Activated CD8-positive, alpha-beta T cell treated with anti-CD3 and anti-CD28 coated beads, Interleukin-2, amount 10 ng/mL, durations not matched to agents 7 days and 5 days (primary cell): Measurements from ENCODE around the gene BORCS6. TPM values are rescaled to one million over a fixed set of nuclear protein-coding genes. Genes with fewer than 3 reads are reported as not detected.

Source experiments
- ATAC-seq: fragments of 150-1000 bp; cut with Tn5 transposase; one replicate; pipeline ENCODE4 v1.10.0; 2021; ENCODE audit warnings: moderate library complexity
- CTCF ChIA-PET: fragments of 350-600 bp; sonication (Branson Sonifier 250); formaldehyde crosslinking; loops from one replicate; lab custom pipeline; 2021; ENCODE audit warnings: antibody characterized with exemption; lab: Charles Lee
- POLR2A ChIA-PET: fragments of 350-600 bp; sonication (Branson Sonifier 250); formaldehyde crosslinking; loops from one replicate; lab custom pipeline; 2021; ENCODE audit warnings: antibody characterized with exemption; lab: Charles Lee
- DNase-seq: peaks from one replicate; pipeline ENCODE4 v3.0.0-alpha.2; 2020
- H3K27ac Mint-ChIP-seq: one replicate; pipeline ENCODE4 v1.8.0; 2021; ENCODE audit warnings: mild to moderate bottlenecking, mixed read lengths
- H3K27me3 Mint-ChIP-seq: one replicate; pipeline ENCODE4 v1.8.0; 2021; ENCODE audit warnings: low read depth, mixed read lengths
- H3K36me3 Mint-ChIP-seq: one replicate; pipeline ENCODE4 v1.8.0; 2021; ENCODE audit warnings: low read depth, mixed read lengths
- H3K4me1 Mint-ChIP-seq: one replicate; pipeline ENCODE4 v1.8.0; 2021; ENCODE audit warnings: low read depth, mixed read lengths
- H3K4me3 Mint-ChIP-seq: one replicate; pipeline ENCODE4 v1.8.0; 2021; ENCODE audit warnings: mild to moderate bottlenecking, mixed read lengths
- H3K9me3 Mint-ChIP-seq: one replicate; pipeline ENCODE4 v1.8.0; 2022; ENCODE audit warnings: mixed read lengths; ENCODE audit not compliant: insufficient read depth
- total RNA-seq, 2 experiments: library from RNA; stranded (reverse); gene quantifications; one replicate each; pipeline ENCODE4 v1.2.3, GENCODE V29; 2021

Gene BORCS6
- total RNA-seq, 2 experiments from 2014 or later, result 12.7 TPM

DNA sequence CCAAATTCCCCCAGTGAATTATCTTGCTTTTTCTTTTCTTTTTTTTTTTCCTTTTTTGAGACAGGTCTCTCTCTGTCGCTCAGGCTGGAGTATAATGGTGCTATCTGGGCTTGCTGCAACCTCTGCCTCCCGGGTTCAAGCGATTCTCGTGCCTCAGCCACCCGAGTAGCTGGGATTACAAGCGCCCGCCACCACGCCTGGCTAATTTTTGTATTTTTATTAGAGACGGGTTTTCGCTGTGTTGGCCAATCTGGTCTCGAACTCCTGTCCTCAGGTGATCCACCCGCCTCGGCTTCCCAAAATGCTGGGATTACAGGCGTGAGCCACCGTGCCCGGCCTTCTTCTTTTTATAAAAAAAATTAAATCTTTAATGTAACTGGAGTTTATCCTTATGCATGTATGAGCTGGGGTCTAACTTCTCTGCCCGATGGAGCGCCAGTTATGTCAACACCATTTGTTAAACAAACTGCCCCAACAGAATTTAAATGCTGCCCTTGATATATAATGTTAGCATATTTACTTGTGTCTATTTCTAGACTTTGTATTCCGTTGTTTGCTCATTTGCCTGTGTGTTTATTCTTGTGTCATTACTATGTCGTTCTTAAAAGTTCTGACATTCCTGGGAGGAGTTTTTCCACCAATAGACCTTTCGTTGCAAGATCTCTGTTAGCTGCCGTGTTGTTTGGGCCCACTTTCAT, 20.9 kb upstream of the BORCS6 start:
- peaks cover 41% of the 10 kb centered on the region for H3K4me1 Mint-ChIP-seq
- peak overlapping the region; percentile 99 for H3K4me3 Mint-ChIP-seq
- H3K9me3 Mint-ChIP-seq, result no peaks in the 10 kb centered on the region
- H3K36me3 Mint-ChIP-seq, result peaks cover 40% of the 10 kb centered on the region
- ATAC-seq (no peak), DNase-seq (no peak)
- POLR2A ChIA-PET, result interaction anchor here (0.6 to 9.4 kb wide), 13 partner anchors 11 to 279 kb away, joined by 3 to 92 read pairs (median 6); partner anchors contain the start of genes BORCS6, CNTROB, CTC1 and SLC25A35
- H3K27ac Mint-ChIP-seq, result peak overlapping the region; percentile 99
- CTCF ChIA-PET, result interaction anchor here (1.0 to 2.1 kb wide), 9 partner anchors 10 to 117 kb away, joined by 3 to 14 read pairs (median 5); no protein-coding TSS in a partner anchor
- no peaks in the 10 kb centered on the region for H3K27me3 Mint-ChIP-seq

DNA sequence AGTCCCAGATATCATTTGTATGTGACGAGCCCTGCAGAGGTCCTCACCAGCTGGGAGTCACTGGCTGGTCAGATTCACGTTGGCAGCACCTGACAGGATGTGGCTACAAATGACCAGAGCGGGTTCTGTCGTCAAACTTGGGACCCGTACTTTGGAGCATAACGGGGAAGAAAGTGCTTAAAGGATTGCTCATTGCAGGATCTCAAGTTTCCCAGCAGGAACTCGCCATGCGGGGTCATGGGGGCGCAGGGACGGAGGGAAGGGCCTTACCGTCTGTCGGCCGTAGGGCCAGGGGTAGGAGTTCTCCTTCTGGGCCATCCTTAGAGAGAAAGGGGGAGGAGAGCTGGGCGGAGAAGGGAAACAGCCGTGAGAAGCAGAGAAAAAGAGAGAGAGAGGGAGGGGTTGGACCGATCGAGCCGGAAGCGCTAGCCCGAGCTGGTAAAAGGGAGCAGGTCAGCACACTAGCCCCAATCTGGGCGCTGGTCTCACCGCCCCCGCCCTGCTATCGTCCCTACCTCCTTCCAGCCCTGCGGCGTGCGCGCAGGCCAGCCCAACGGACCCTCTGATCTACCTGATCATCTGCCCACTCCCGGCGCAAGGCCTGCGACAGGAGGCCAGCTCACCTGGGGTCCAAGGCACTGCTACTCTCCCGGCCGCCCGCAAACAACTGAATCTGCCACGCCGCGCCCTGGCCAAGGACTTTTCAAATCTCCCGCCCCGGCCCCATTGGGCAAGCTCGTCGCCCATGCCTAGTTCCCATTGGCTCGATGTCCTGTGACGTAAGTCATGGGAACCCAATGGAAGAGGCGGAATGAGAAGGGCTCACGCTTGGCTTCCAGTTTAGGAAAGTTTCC, 20.2 kb upstream of the BORCS6 start, which contains the start of gene AURKB:
Gene AURKB (minus strand): TSS at position 669 of the 854 bp plus-strand sequence. CDS start 351 bp downstream, at position 318.
- Mint-ChIP-seq H3K27ac (peak within 1 kb of the TSS; percentile 99), H3K4me3 (peak within 1 kb of the TSS; percentile 99), H3K27me3 (no peaks in the 10 kb centered on the region), H3K36me3 (peaks cover 45% of the 10 kb centered on the region), H3K4me1 (peaks cover 41% of the 10 kb centered on the region), H3K9me3 (no peaks in the 10 kb centered on the region)
- peak; percentile 96 for DNase-seq
- POLR2A ChIA-PET, result interaction anchor here (0.6 to 9.4 kb wide), 14 partner anchors 9 to 278 kb away, joined by 3 to 92 read pairs (median 6); partner anchors contain the start of genes BORCS6, CNTROB, CTC1 and SLC25A35
- ATAC-seq, result peak; percentile 97
- CTCF ChIA-PET, result interaction anchor here (1.0 to 2.1 kb wide), 9 partner anchors 11 to 117 kb away, joined by 3 to 14 read pairs (median 5); no protein-coding TSS in a partner anchor

DNA sequence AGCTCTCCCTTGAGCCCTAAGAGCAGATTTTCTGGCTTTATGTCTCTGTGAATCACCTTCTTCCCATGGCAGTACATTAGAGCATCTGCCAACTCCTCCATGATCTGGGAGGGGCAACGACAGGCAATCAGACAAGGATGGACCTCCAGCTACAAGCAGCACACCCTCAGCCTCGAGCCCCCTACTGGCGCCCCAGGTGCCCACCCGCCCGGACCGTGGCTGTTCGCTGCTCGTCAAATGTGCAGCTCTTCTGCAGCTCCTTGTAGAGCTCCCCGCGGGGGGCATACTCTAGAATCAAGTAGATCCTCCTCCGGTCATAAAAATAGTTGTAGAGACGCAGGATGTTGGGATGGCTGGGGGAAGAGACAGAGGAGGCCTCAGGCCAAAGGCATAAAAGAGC, 16.6 kb upstream of the BORCS6 start:
- H3K4me1 Mint-ChIP-seq, result peaks cover 46% of the 10 kb centered on the region
- H3K27me3 Mint-ChIP-seq, result no peaks in the 10 kb centered on the region
- no peak for DNase-seq
- no peak overlapping the region for H3K4me3 Mint-ChIP-seq
- no peak overlapping the region for H3K27ac Mint-ChIP-seq
- no peaks in the 10 kb centered on the region for H3K9me3 Mint-ChIP-seq
- peaks cover 71% of the 10 kb centered on the region for H3K36me3 Mint-ChIP-seq
- CTCF ChIA-PET, result interaction anchor here (0.7 to 1.2 kb wide), 4 partner anchors 8 to 19 kb away, joined by 3 read pairs; no protein-coding TSS in a partner anchor
- POLR2A ChIA-PET, result interaction anchor here (0.6 to 9.4 kb wide), 8 partner anchors 12 to 375 kb away, joined by 3 to 67 read pairs (median 4); partner anchors contain the start of gene BORCS6
- ATAC-seq, result no peak

DNA sequence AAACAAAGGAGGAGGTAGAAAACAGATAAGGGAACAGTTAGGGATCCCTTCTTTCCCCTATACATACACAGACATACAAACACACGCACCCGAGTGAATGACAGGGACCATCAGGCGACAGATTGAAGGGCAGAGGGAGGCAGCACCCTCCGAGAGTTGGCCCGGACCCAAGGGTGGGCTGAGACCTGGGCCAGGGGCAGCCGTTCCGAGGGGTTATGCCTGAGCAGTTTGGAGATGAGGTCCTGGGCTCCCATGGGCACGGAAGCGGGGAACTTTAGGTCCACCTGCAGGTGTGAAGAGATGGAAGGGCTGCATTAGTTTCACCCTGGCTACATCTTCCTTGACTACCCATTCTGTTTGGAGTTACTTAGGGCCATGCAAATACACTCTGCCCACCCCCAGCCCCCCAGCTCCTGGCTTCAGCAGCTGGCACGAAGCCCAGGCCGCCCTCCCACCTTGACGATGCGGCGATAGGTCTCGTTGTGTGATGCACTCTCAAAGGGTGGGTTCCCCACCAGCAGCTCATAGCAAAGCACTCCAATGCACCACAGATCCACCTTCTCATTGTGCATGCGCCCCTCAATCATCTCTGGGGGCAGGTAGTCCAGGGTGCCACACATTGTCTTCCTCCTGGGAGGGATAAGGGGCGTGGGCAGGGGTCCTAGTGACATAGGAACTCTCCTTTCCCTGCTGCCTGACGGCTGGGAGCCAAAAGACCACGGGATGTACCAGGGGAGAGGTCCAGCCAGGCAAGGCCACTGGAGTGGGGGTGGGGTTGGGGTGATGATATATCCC, 15.0 kb upstream of the BORCS6 start:
- Mint-ChIP-seq H3K27me3 (no peaks in the 10 kb centered on the region), H3K4me3 (no peak overlapping the region), H3K36me3 (peaks cover 75% of the 10 kb centered on the region), H3K4me1 (peaks cover 45% of the 10 kb centered on the region), H3K9me3 (no peaks in the 10 kb centered on the region), H3K27ac (peak overlapping the region; percentile 58)
- ATAC-seq (no peak), DNase-seq (no peak)
- CTCF ChIA-PET, result no interaction called here
- POLR2A ChIA-PET, result interaction anchor here (0.6 to 9.4 kb wide), 3 partner anchors 11 to 22 kb away, joined by 3 to 67 read pairs (median 4); no protein-coding TSS in a partner anchor

DNA sequence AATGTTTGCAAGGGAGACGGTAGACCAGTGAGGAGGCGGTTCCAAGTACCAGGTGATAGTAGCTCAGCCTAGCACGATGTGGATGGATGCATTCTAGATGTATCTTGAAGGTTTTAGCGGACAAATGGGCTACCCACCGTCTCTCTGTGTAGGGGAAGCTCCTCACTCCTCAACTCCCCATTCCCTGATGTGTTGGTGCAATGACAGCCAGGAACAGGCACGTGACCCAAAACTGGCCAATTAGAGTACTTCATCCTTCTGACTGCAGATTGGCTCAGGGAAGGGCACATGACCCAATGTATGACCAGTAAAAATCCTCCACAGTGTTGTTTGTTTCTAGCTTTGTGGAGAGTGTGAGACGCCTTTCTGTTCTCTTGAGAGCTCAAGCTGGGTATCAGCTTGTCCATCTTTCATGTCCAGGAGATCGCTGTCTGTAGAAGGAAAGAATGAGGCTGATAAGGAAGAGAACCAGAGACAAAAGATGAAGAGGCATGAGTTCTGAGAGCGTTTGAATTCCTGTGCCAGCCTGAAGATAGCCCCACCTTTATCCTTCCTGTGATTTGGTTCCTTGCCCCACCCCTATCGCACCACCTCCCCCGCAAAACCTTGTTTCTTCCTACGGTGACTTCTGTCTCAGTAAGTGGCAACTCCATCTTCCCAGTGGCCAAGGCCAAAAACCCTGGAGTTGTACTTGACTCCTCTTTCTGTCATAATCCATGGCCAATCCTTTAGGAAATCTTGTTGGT, 2.3 kb upstream of the BORCS6 start:
- DNase-seq, result peak; percentile 82
- CTCF ChIA-PET, result interaction anchor here (0.6 to 3.0 kb wide), 6 partner anchors 18 to 109 kb away, joined by 3 to 26 read pairs (median 7); partner anchors contain the start of genes AURKB and SLC25A35
- peaks cover 21% of the 10 kb centered on the region for H3K4me1 Mint-ChIP-seq

DNA sequence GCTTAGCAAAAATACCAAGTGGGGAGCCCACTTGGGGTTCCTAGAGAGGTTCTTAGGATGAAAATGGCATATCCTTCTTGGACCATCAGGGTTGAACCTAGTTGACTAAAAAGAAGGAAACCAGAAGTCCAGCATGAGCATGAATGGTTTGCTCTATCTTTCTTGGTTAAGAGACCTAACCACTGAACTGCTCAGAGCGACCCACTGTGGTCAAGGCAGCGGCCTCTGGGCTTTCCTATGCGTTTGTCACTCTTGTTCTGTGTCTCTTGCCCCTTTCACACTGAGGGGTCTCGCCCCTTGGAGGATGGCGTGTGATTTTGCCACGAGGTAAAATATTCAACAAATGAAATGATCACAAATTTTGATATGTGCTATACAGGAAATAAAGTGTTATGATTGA, 526 bp upstream of the BORCS6 start:
- ATAC-seq (no peak), DNase-seq (no peak)
- H3K27me3 Mint-ChIP-seq, result no peaks in the 10 kb centered on the region
- ChIA-PET POLR2A (interaction anchor here (0.6 to 7.6 kb wide), 12 partner anchors 9 to 105 kb away, joined by 3 to 212 read pairs (median 10); partner anchors contain the start of genes AURKB, CTC1, HES7 and SLC25A35), CTCF (interaction anchor here (0.9 to 3.0 kb wide), 9 partner anchors 9 to 110 kb away, joined by 3 to 26 read pairs (median 6); partner anchors contain the start of genes CTC1 and TMEM107)
- peaks cover 2% of the 10 kb centered on the region for H3K36me3 Mint-ChIP-seq
- H3K4me1 Mint-ChIP-seq, result peaks cover 11% of the 10 kb centered on the region
- peak overlapping the region; percentile 93 for H3K27ac Mint-ChIP-seq
- H3K9me3 Mint-ChIP-seq, result no peaks in the 10 kb centered on the region
- no peak overlapping the region for H3K4me3 Mint-ChIP-seq

More for the DNA sequence above, 2.3 kb upstream of the BORCS6 start:
- Mint-ChIP-seq H3K9me3 (no peaks in the 10 kb centered on the region), H3K36me3 (peaks cover 2% of the 10 kb centered on the region), H3K27me3 (no peaks in the 10 kb centered on the region), H3K4me3 (no peak overlapping the region), H3K27ac (no peak overlapping the region)
- peak; percentile 36 for ATAC-seq
- POLR2A ChIA-PET, result interaction anchor here (0.7 to 7.6 kb wide), 13 partner anchors 15 to 103 kb away, joined by 3 to 212 read pairs (median 4); partner anchors contain the start of genes AURKB, CTC1, RANGRF and SLC25A35

DNA sequence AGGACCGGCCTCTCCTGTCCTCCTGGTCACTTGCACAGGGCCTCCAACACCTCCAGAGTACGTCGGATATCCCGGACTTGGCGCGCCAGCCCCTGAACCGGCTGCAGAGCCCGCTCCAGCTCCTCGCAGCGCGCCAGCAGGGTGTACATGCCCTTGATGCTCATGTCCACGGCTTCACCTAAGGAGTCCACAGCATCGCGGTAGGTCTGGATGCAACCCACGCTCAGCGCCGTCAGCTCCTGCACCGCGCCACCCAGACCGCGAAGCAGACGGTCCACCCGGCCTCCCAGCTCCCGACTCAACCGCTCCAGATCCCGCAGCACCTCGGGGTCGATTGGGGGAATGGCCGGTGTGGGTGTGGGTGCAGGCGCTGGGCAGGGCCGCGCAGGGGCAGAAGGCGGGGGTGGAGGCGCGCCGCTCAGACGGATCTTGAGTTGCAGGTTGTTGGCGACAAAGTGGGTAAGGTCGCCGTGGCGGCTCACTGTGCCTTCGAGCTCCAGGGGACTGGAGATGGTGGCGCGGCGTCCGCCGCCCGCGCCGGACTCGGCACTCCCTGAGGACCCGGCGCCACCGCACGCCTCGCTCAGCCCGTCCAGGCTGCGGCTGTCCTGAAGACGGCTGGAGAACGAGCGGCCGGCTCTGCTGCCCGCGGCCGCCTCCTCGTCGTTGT, 804 bp downstream of the BORCS6 start:
- DNase-seq, result no peak
- Mint-ChIP-seq H3K4me3 (no peak overlapping the region), H3K27ac (peak overlapping the region; percentile 93), H3K36me3 (peaks cover 2% of the 10 kb centered on the region), H3K27me3 (no peaks in the 10 kb centered on the region), H3K4me1 (peaks cover 14% of the 10 kb centered on the region), H3K9me3 (no peaks in the 10 kb centered on the region)
- CTCF ChIA-PET, result interaction anchor here (0.7 to 4.0 kb wide), 11 partner anchors 9 to 129 kb away, joined by 3 to 34 read pairs (median 5); partner anchors contain the start of genes AURKB, HES7, SLC25A35 and TMEM107
- no peak for ATAC-seq
- POLR2A ChIA-PET, result interaction anchor here (0.6 to 7.6 kb wide), 12 partner anchors 10 to 65 kb away, joined by 3 to 212 read pairs (median 10); partner anchors contain the start of genes AURKB, CTC1, HES7 and PER1

DNA sequence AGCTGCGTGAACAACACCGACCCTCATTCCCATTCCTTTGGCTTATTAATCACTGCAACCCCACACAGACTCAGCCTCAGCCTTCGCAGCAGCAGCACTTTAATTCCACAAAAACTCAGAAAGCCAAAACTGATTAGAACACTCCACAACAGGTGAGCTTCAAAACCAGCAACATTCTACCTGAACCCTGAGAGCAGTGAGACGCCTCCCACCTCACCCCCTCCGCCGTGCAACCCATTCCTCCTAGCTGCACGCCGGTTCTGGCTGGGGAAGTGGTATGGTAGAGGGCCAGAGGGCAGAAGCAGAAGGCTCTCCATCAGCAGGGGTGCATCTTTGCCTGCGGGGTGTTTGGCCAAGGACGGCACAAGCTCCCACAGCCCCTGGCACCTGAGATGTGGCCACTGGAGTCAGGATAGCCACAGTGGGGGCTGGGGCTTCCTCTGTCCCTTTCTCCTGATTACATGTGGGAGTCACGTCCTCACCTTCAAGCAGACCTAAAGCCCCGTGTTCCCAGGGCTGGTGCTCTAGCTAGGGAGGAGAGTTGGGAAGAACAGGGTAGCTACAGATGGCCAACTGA, 1.6 kb downstream of the BORCS6 start:
- no peak overlapping the region for H3K27ac Mint-ChIP-seq
- ATAC-seq (no peak), DNase-seq (no peak)
- H3K4me1 Mint-ChIP-seq, result peaks cover 17% of the 10 kb centered on the region
- no peaks in the 10 kb centered on the region for H3K9me3 Mint-ChIP-seq
- ChIA-PET CTCF (interaction anchor here (0.7 to 4.0 kb wide), 15 partner anchors 8 to 128 kb away, joined by 3 to 34 read pairs (median 5); partner anchors contain the start of genes AURKB, CTC1, HES7 and PFAS), POLR2A (interaction anchor here (0.6 to 7.6 kb wide), 15 partner anchors 11 to 69 kb away, joined by 3 to 212 read pairs (median 5); partner anchors contain the start of genes AURKB, CTC1 and PER1)
- no peak overlapping the region for H3K4me3 Mint-ChIP-seq
- peaks cover 3% of the 10 kb centered on the region for H3K27me3 Mint-ChIP-seq
- peaks cover 2% of the 10 kb centered on the region for H3K36me3 Mint-ChIP-seq
